Transverse colon (tissue), 4 donors: ENCODE measurements around the gene TRIM69.

Experiments used
- EP300 ChIP-seq: sonication (generic); formaldehyde crosslinking; IDR thresholded peaks from one replicate; pipeline ENCODE4 v1.6.1; 2017; ENCODE audit warnings: antibody characterized with exemption, low read depth
- POLR2A ChIP-seq: fragments of 450-650 bp; IDR thresholded peaks from one replicate; pipeline ENCODE4 v1.6.1; 2016; ENCODE audit warnings: antibody characterized with exemption, mild to moderate bottlenecking, moderate library complexity
- POLR2AphosphoS5 ChIP-seq, 3 donors: sonication (generic); formaldehyde crosslinking; IDR thresholded peaks; one replicate each; pipeline ENCODE4 v1.6.1; 2016; ENCODE audit warnings: antibody characterized with exemption in 3 of 3
- TF ChIP-seq, protein P1 (sequence below), 5 experiments: fragments of 200-600 bp in 3 of 5; fragments of 450-650 bp in 2 of 5; sonication (generic) in 3 of 5; IDR thresholded peaks; 1 replicate in 2 of 5; 2 replicates in 3 of 5; pipeline ENCODE4 v1.5.1; 2016 to 2017; ENCODE audit warnings: antibody characterized with exemption in 5 of 5, inconsistent platforms in 3 of 5, mild to moderate bottlenecking in 2 of 5, moderate library complexity in 1 of 5

DNA sequence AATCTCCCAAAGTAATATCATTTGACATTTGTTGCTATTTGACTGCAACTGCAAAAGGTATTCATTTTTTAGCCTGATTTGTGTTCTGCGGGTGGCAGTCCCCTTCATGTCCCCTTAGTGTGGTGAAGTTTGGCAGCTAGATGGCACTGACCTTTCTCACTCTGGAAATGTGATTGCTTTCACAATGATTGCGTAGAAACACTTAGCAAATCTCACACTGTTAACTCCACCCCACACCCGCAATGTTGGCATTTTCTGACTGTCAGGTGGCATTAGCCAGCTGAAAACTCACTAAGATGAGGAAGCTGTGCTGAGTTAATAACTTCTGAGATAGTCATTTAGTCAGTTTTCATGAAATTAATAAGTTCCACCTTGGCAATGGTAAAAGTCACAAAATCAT, 76.9 kb downstream of the TRIM69 start:
- TF ChIP-seq, protein P1, sequence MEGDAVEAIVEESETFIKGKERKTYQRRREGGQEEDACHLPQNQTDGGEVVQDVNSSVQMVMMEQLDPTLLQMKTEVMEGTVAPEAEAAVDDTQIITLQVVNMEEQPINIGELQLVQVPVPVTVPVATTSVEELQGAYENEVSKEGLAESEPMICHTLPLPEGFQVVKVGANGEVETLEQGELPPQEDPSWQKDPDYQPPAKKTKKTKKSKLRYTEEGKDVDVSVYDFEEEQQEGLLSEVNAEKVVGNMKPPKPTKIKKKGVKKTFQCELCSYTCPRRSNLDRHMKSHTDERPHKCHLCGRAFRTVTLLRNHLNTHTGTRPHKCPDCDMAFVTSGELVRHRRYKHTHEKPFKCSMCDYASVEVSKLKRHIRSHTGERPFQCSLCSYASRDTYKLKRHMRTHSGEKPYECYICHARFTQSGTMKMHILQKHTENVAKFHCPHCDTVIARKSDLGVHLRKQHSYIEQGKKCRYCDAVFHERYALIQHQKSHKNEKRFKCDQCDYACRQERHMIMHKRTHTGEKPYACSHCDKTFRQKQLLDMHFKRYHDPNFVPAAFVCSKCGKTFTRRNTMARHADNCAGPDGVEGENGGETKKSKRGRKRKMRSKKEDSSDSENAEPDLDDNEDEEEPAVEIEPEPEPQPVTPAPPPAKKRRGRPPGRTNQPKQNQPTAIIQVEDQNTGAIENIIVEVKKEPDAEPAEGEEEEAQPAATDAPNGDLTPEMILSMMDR (IDR thresholded peaks at IDR 0.05): no peak
- TF ChIP-seq POLR2A: no peak
- TF ChIP-seq POLR2AphosphoS5 (IDR thresholded peaks at IDR 0.05): no peak
- no peak for TF ChIP-seq EP300
